Stomach (tissue), 9 donors: ENCODE data around the gene CENPP. TPM values are rescaled to one million over a fixed set of nuclear protein-coding genes. Genes with fewer than 3 reads are reported as not detected.
A peak's percentile ranks its signal among the peaks of the same experiment; 100 is the strongest.

Experiments
- DNase-seq, 2 donors: peaks; one replicate each; pipeline versions ENCODE4 v3.0.0 to v3.0.0-alpha.2; 2013 to 2019
- H3K27ac ChIP-seq, 5 donors: fragments of 200-600 bp in 4 of 5; sonication (generic) in 4 of 5; one replicate each; pipeline ENCODE4 v1.5.1; 2013 to 2019; ENCODE audit warnings: mild to moderate bottlenecking in 1 of 5, moderate library complexity in 1 of 5
- H3K27me3 ChIP-seq, 3 donors: fragments of 200-600 bp; sonication (generic); one replicate each; pipeline ENCODE4 v1.5.1; 2017 to 2019; ENCODE audit warnings: mixed run types in 1 of 3
- H3K36me3 ChIP-seq, 4 donors: fragments of 200-600 bp; sonication (generic); 1 replicate in 3 of 4; 2 replicates in 1 of 4; pipeline ENCODE4 v1.5.1; 2016 to 2019
- H3K4me1 ChIP-seq, 4 donors: fragments of 200-600 bp; sonication (generic); one replicate each; pipeline ENCODE4 v1.5.1; 2016 to 2019
- H3K4me3 ChIP-seq, 4 donors: fragments of 200-600 bp; sonication (generic) in 3 of 4; one replicate each; pipeline ENCODE4 v1.5.1; 2016 to 2019; ENCODE audit warnings: mild to moderate bottlenecking in 1 of 4
- H3K9me3 ChIP-seq, 4 donors: fragments of 200-600 bp; sonication (generic); one replicate each; pipeline ENCODE4 v1.5.1; 2016 to 2019
- EP300 ChIP-seq: sonication (generic); formaldehyde crosslinking; IDR thresholded peaks from one replicate; pipeline ENCODE4 v1.6.1; 2017; ENCODE audit warnings: antibody characterized with exemption
- POLR2A ChIP-seq, 4 donors: fragments of 450-650 bp; IDR thresholded peaks; one replicate each; pipeline ENCODE4 v1.6.1; 2016; ENCODE audit warnings: antibody characterized with exemption in 4 of 4, control low read depth in 2 of 4, mild to moderate bottlenecking in 1 of 4, moderate library complexity in 1 of 4
- POLR2AphosphoS5 ChIP-seq, 3 donors: sonication (generic); formaldehyde crosslinking; IDR thresholded peaks; one replicate each; pipeline ENCODE4 v1.6.1; 2016; ENCODE audit warnings: antibody characterized with exemption in 3 of 3
- WGBS, 5 donors: extraction: QIAGEN DNeasy Blood & Tissue Kit in 3 of 5; methylation state at CpG; one replicate each; pipeline versions ENCODE4 v1.1.5 to v1.1.7; 2013 to 2018; 5-methylcytosine and 5-hydroxymethylcytosine counted together
- intact Hi-C: fragments of 100-400 bp; cut with DNase I; formaldehyde crosslinking; loops from one replicate; pipeline ENCODE4 v1.15.1; 2023; ENCODE audit warnings: low total_unique reads
- polyA plus RNA-seq, 3 donors: library from polyadenylated mRNA; stranded (reverse); fragments of 200-250 nt; gene quantifications; one replicate each; pipeline ENCODE4 v1.2.3, GENCODE V29; 2013
- total RNA-seq, 5 donors: library from RNA; depleted of rRNA; stranded (reverse); fragments of >200 nt; gene quantifications; one replicate each; pipeline versions ENCODE4 v1.1.0 to v1.2.3, GENCODE V29; 2014 to 2016
- TF ChIP-seq, protein P1 (sequence below), 7 experiments: fragments of 450-650 bp in 4 of 7; fragments of 200-600 bp in 3 of 7; sonication (generic) in 3 of 7; IDR thresholded peaks; one replicate each; pipeline ENCODE4 v1.5.1; 2016 to 2019; ENCODE audit warnings: antibody characterized with exemption in 7 of 7, control low read depth in 2 of 7, mild to moderate bottlenecking in 1 of 7
- donor health status: healthy with polysubstance abuse.
- donor health status: Bipolar disorder and iron deficiency.
- donor health status: healthy.

CENPP gene
- total and polyA plus RNA-seq, 8 donors: 1.3 to 37.9 (median 3.2) TPM

GRCh38 chr9:92529124-92529523 lies 203.4 kb downstream of the CENPP start:
- Histone ChIP-seq H3K4me3 (no peak overlapping the region), H3K27me3 (no peaks in the 10 kb centered on the region), H3K9me3 (peaks cover 0 to 6% (median 0%) of the 10 kb centered on the region in 4 donors), H3K27ac (no peak overlapping the region), H3K36me3 (no peaks in the 10 kb centered on the region), H3K4me1 (peaks cover 0 to 2% (median 0%) of the 10 kb centered on the region in 4 donors)
- DNase-seq: no peak
- intact Hi-C loops: no loop called here
- 94 to 96% (median 96%) methylated on average over 3 of the region's 3 CpGs for WGBS, 5 donors
- TF ChIP-seq EP300 (no peak), POLR2A (IDR thresholded peaks at IDR 0.05) (no peak), POLR2AphosphoS5 (IDR thresholded peaks at IDR 0.05) (no peak)
- TF ChIP-seq, protein P1, sequence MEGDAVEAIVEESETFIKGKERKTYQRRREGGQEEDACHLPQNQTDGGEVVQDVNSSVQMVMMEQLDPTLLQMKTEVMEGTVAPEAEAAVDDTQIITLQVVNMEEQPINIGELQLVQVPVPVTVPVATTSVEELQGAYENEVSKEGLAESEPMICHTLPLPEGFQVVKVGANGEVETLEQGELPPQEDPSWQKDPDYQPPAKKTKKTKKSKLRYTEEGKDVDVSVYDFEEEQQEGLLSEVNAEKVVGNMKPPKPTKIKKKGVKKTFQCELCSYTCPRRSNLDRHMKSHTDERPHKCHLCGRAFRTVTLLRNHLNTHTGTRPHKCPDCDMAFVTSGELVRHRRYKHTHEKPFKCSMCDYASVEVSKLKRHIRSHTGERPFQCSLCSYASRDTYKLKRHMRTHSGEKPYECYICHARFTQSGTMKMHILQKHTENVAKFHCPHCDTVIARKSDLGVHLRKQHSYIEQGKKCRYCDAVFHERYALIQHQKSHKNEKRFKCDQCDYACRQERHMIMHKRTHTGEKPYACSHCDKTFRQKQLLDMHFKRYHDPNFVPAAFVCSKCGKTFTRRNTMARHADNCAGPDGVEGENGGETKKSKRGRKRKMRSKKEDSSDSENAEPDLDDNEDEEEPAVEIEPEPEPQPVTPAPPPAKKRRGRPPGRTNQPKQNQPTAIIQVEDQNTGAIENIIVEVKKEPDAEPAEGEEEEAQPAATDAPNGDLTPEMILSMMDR (IDR thresholded peaks at IDR 0.05): no peak

- no peak overlapping the region for H3K27ac ChIP-seq
- no peaks in the 10 kb centered on the region for H3K27me3 ChIP-seq
- H3K4me1 ChIP-seq: peaks cover 0 to 12% (median 1%) of the 10 kb centered on the region in 4 donors
- no peak for DNase-seq
- H3K9me3 ChIP-seq: peaks cover 0 to 6% (median 0%) of the 10 kb centered on the region in 4 donors
- H3K4me3 ChIP-seq: no peak overlapping the region
- no peaks in the 10 kb centered on the region for H3K36me3 ChIP-seq
- intact Hi-C loops: no loop called here
- TF ChIP-seq POLR2AphosphoS5 (IDR thresholded peaks at IDR 0.05) (no peak), POLR2A (IDR thresholded peaks at IDR 0.05) (no peak), EP300 (no peak)
- TF ChIP-seq, protein P1 (IDR thresholded peaks at IDR 0.05): no peak
Measured at GRCh38 chr9:92530893-92531292, 205.1 kb downstream of the CENPP start.

- H3K36me3 ChIP-seq: no peaks in the 10 kb centered on the region
- peaks cover 0 to 6% (median 0%) of the 10 kb centered on the region in 4 donors for H3K9me3 ChIP-seq
- H3K4me3 ChIP-seq: no peak overlapping the region
- DNase-seq: no peak
- no peak overlapping the region for H3K27ac ChIP-seq
- intact Hi-C loops: no loop called here
- H3K27me3 ChIP-seq: no peaks in the 10 kb centered on the region
- TF ChIP-seq, protein P1 (IDR thresholded peaks at IDR 0.05): no peak
- TF ChIP-seq EP300: no peak
- no peak for TF ChIP-seq POLR2A (IDR thresholded peaks at IDR 0.05)
- TF ChIP-seq POLR2AphosphoS5 (IDR thresholded peaks at IDR 0.05): no peak
- WGBS, 5 donors: 77 to 92% (median 86%) methylated on average over 3 of the region's 3 CpGs
- peaks cover 0 to 29% (median 4%) of the 10 kb centered on the region in 4 donors for H3K4me1 ChIP-seq
Measured at GRCh38 chr9:92534204-92534603, 208.5 kb downstream of the CENPP start.

- Histone ChIP-seq H3K4me3 (peak overlapping the region in 2 of 4 donors; percentile 6 to 28), H3K27me3 (no peaks in the 10 kb centered on the region), H3K9me3 (peaks cover 0 to 6% (median 0%) of the 10 kb centered on the region in 4 donors), H3K36me3 (no peaks in the 10 kb centered on the region), H3K4me1 (peaks cover 0 to 29% (median 4%) of the 10 kb centered on the region in 4 donors), H3K27ac (no peak overlapping the region)
- TF ChIP-seq, protein P1 (IDR thresholded peaks at IDR 0.05): no peak
- TF ChIP-seq EP300 (no peak), POLR2A (IDR thresholded peaks at IDR 0.05) (no peak), POLR2AphosphoS5 (IDR thresholded peaks at IDR 0.05) (no peak)
- intact Hi-C loops: no loop called here
- DNase-seq: no peak
- WGBS, 5 donors: 36 to 63% (median 53%) methylated on average over 1 of the region's 1 CpG
Measured at GRCh38 chr9:92534674-92535073, 208.9 kb downstream of the CENPP start.
